ENCODE results near the gene OR4C45.

GRCh38 chr11:50073113-50074105 lies 40.7 kb downstream of the OR4C45 start:
- TF ChIP-seq CTCF (IDR thresholded peaks at IDR 0.05) = no peak
- no peak for TF ChIP-seq POLR2A (IDR thresholded peaks at IDR 0.05)

Measured in right lobe of liver (tissue), 4 donors.